HG03354 (cell line): ENCODE measurements around the gene PANK1.
A peak's percentile ranks its signal among the peaks of the same experiment; 100 is the strongest.

Experiments
- ATAC-seq: cut with Tn5 transposase; IDR thresholded peaks from one replicate; pipeline ENCODE4 v1.9.1; 2021; ENCODE audit warnings: mild to moderate bottlenecking; ENCODE audit not compliant: unreplicated experiment, poor library complexity, severe bottlenecking

PANK1 gene

DNA sequence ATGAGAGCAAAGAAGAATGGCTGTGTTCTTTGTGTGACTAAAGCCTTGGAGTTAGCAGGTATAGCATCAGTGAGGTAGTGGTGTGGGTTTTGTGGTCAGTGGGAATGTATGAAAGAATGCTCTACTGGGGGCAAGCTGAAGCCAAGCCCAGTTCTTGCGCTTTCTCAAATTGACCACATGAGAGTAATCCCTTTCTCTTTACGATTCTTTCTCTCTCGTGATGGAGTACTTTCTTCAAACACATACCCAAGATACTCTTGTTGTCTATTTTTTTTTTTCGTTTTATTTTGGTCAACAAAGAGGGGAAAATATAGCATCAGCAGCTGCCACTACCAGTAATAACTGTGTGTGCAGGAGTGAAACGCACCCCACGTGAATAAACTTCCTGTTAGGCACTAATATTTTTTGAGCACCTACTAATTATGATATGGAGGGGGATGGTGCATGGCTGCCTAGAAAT lies 8.4 kb upstream of the PANK1 start:
- ATAC-seq, result peak; percentile 64

DNA sequence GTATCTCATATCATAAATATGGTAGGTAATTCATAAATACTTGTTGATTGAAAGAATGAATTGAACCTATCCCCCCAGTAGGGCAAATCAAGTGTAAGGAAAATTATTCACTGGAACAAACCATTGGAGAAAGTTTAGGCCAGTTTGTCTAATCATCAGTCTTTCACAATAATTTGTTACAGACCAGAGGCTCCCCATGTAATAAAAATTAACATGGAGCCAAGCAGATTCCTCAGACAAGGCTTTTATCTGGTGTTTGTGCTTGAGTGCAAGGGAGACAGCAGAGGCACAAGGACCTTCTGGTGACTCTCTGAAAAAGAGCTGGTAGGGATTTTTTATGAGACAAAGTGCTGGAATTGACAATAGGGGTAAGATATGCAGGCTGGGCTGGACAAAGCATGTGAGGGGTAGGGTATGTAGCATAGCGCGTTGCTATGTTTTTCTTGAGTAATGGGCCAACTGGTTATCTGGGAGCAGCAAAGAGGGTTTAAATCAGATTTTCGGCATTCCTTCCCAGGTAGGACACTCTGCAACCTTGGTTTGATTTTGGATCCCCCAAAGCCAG lies 7.8 kb upstream of the PANK1 start:
- no peak for ATAC-seq

DNA sequence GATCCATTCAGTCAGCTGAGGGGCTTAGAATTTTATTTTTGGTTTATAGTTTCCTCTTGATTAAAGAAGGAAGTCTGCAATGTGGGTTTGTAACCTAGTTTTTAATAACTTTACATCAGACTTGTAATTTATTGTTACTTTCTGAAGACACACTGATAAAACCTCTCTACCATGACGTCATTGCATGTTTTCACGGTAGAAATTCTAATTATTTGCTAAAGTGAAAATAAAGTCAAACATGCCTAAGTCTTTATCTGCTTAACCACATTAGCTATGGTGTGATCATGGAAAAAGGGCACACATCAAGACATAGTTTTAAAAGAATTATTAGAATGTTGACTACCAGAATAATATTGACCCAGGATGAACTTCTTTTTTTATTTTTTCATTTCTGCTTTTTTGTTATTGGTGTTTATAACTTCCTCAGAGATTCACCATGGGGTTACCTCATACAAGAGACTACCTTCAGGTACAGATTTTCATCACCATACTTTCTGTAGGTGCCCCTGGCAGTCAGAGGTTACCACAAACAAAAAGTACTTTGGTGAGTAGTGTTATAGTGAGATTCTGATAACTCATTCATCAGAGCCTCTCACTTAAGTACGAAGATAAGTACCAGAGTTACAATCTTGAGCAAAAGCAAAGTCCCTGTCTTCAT lies 7.0 kb upstream of the PANK1 start:
- ATAC-seq, result peak; percentile 66

DNA sequence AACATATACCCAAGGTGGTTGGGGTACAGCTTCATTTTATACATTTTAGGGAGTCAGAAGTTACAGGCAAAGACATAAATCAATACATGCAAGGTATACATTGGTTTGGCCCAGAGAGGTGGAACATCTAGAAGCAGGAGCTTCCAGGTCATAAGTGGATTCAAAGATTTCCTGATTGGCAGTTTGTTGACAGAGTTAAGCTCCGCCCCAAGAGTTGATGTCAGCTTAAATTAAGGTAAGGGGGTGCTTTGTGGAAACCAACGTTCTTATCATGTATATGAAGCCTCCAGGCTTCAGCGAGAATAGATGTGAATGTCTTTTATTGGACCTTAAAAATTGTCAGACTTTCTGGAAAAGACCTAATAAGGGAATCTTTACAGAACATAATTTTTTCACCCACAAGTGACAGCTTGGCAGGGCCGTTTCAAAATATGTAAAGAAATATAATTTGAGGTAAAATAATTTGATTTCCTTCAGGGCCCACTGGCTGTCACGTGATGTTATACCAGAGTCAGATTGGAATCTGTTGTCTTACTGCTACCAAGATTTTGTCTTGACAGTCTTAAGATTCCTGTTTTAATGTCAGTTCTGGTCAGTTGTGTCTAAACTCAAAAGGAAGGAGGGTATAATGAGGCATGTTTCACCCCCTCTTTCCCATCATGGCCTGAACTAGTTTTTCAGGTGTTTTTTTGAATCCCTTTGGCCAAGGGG lies 6.3 kb upstream of the PANK1 start:
- ATAC-seq, result no peak

DNA sequence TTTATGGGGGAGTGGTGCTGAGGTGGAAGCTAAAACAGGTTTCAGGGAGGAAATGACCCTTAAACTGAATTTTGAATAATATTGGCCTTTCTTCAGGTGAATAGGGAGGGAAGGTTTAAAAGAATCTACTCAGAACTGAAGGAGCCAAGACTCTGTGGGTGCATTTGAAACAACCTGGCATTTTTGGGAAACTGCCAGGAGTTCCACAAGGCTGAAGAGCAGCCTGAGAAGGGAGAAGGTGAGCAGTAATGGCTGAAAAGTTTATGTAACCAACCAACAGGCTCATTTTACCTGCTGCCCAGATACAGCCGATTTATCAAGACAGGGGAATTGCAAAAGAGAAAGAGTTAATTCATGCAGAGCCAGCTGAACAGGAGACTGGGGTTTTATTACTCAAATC lies 4.0 kb upstream of the PANK1 start:
- no peak for ATAC-seq

DNA sequence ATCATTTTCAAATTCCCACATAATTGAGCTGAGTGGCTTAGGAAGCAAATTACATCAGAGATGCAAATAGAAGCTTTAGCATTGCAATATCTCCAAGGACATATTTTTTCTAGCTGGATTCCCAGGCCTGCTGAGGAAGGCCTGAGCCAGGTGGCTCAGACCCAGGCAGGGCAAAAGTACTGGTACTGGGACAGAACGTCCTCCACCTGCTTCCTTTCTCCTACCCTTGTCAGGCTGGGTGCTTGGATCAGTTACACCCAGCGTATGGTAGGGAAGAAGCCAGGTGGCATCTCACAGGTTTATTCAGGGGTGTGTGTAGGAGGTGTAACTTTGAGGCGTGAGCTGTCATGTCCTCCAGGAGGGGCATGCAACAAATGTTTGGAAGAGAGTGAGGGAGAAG lies 3.0 kb upstream of the PANK1 start:
- no peak for ATAC-seq

DNA sequence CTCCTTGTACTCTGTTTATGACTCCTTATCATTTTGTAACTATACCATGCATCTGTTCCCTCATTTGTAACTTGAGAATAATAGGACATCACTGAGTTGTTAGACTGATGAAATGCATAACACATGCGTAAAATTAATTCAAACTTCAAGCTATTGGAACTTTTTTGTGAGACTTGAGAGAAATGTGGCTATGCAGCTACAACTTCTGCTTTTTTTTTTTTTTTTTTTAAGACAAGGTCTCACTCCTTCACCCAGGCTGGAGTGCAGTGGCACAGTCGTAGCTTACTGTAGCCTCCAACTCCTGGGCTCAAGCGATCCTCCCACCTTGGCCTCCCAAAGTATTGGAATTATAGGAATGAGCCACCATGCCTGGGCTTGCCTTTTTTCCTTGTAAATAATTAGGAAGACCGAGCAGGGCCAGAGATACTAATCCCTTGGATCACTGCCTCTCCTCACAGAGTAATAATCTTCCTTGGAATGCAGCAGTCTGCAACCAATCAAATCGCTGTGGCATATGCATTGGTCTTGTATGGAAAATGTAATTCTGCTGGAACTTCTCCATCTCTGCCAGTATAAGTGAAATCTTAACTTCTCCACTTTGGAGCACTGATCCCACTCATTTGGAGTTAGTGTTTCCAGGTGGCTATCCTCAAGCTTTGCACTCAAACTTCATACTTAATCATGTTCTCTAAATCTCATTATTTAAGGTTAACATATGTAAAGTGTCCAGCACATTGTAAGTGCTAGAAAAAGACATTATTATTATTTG lies 2.0 kb upstream of the PANK1 start:
- ATAC-seq, result no peak

DNA sequence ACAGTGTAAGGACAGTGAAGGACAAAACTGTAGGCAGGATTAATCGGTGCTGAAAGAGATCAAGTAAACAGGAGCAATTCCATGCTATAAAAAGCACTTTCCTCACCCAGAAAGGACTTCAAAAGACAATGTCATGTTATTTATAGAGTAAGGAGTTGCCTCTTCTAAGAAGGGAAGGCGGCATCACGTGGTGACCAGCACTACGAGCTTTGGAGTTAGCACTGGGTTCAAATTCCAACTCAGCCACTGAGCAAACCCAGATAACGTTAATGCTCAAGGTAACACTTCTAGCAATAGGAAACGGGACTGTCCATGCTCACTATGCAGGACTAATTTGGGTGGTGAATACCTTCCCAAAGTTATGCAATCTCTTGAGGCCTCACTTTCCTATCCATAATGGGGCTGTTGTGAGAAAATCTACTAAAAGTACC lies 715 bp upstream of the PANK1 start:
- ATAC-seq, result no peak

DNA sequence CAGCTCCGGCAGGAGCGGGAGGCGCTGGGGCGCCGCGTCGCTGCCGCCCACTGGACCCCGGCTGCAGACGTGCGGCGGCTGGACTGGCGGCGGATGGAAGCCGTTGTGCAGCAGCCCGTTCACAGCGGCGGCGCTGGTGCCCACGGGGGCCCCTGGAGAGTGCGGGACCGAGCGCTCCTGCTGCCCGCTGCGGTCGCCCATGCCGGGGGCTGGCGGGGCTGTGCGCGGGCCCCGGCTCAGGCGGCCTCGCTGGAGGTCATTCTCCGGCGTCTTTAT lies 413 bp downstream of the PANK1 start:
- ATAC-seq, result peak; percentile 42

DNA sequence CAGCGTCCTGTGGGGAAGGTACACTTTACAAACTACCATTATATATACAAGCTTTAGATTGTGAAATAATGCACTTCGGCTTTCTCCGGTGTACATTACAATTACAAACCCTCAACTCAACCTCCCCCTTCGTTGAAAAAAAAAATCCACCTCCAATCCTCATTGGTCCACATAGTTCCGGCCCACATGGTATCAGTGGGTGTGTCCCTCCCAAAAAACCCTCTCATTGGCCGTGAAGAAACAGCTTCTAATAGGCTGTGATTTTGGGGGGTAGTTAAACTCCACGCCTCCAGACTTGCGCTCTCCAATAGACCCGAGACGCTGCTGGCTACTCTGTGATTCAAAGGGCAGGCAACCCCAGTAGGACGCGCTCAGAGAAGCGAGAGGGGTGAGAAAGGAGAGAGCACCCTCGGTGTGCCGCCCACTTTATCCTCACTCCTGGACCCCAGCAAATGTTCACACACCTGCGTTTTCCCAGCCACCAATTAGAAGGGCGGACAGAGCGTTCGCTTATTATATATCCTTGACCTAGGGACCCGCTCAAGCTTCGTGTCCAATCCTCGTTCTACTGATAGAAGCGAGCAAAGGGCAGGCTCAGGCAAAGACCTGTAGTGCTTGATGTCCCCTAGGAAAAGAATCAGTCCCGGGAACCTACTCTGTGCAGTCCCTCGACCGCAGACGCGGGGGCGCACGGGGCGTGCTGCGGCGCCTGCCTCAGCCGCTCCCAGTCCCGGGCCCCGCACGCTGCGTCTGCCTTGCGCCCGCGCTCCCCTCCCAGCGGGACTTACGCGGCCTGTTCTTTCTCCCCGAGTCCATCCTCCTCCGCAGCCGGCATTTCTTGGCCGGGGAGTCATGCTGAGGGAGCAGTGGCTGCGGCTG lies 991 bp downstream of the PANK1 start:
- ATAC-seq, result peak; percentile 94

DNA sequence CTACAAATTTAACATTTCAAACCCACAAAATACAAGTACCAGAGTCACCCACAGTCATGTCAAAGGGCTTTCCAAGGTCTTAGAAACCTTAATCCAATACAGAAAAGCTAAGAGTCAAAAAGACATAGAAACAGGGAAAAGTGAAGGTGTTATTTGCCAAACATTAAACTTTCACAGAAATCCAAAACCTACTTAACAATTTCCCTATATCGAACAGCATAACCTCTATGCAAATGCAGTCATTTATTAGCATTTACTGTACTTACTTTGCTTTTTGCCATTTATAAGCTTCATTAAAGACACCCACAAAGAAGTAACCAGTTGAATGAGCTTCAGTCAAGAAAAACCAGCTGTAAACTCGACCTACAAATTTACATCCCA lies 1.6 kb downstream of the PANK1 start:
- ATAC-seq, result no peak

DNA sequence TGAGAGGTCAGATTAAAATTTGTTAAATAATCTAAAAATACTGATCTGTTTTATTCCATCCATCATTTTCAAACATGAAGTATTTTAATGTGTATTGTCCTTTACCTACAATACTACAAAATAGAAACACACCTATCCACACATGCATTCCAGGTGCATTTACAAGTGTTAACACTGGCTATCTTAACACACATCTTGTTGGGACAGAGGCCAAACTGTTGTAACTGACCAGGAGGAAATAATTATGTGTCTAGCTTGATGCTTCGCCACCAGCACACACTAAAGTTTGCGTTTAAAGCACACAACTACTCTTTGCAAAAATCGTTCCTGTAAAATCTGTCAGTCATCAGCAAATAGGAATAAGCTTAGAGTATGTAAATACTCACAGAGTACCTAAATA lies 2.8 kb downstream of the PANK1 start:
- ATAC-seq, result no peak

DNA sequence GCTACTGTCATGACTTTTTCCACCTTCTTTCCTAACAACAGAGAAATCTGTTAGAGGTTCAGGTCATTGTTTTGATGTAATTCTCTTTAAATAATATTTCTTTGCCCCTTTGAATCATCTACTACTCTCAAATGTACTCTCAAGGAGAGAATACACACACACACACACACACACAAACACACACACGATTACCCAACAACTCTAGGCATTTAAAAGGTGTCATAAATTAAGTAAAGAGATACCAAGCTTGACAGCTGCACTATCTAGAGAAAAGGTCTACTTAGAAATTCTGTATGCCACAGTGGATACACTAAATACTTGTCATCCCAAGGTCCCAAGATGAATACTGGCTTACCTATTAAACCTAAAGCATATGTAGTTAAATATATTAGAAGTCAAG lies 4.8 kb downstream of the PANK1 start:
- ATAC-seq, result no peak

DNA sequence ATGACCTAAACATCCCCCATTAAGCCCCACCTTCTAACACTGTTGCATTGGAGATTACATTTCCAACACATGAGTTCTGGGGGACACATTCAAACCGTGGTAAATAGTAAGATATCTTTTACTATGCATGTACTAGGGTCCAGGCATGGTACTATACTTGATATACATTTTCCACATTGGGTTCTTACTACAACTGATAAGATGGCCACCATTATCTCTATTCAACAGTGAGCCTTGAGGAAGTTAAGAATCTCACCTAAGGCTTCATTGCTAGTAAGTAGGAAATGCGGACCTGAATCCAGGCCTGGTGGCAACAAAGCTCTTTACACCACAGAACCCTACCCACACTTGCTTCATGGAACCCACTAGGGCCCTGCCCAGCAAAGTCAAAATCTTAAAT lies 5.7 kb downstream of the PANK1 start:
- ATAC-seq, result no peak

DNA sequence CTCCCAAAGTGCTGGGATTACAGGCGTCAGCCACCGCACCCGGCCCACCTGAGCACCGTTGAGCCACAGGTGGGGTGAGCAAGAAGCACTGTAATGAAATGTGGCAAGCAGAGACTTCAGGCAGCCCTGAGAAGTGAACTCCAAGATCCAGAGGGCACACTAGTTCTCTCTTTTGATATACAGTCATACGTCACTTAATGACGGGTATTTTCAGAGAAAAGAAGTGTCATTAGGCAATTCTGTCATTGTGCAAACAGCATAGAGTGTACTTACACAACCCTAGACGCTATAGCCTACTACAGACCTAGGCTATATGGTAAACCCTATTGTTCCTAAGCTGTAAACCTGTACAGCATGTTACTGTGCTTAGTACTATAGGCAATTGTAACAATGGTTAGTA lies 7.9 kb downstream of the PANK1 start:
- no peak for ATAC-seq

DNA sequence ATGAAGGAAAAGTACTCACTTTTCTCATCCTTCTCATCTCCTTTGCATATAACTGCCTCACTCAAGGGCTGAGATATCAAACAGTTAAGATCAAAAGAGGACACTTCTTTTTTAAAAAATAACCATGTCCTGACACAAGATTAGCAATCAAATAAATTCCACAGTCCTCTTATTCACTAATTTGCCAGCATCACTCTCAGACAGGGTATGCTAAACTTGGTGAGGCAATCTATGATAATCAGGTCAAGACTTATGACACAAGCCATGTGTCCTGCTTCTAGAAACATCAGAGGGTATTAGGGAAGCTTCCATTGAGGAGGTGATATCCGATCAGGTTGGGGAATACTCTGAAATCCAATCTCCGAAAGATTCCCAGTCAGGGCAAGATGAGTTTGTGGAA lies 10.4 kb downstream of the PANK1 start:
- ATAC-seq, result no peak

DNA sequence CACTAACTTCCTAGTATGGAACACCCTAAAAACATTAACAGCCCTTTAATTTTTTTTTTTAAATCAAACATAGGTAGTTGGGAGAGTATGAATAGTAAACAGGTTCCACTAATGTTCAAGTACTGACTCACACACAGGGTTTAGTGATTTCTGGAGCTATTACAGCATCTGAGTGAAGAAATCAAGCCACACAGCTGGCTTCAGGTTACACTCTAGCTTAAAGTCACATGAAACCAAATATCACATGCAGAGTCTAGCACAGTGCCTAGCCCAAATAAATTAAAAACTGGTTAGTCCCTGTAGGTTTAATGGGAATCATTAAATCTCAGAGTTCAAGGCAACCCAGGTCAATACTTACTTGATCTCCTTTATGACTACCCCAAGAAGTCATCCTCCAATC lies 11.6 kb downstream of the PANK1 start:
- no peak for ATAC-seq

DNA sequence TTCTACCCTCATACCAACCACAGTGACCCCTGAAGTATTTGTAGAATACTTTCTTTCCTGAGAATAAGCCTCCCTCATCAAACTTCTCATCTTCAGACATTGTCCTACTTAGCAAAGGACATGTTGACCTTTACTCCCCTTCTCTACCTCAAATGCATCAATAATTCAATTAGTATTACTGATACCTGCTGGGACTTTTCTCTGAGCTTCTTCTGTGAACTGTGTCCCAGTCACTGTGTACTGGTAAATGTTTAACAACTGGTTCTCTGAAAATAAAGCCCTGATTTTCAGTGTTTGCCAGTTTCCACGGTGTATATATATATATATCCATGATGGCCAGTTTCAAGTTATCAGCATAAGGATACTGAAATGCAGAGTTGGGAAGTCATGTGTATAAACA lies 12.2 kb downstream of the PANK1 start:
- ATAC-seq, result no peak

DNA sequence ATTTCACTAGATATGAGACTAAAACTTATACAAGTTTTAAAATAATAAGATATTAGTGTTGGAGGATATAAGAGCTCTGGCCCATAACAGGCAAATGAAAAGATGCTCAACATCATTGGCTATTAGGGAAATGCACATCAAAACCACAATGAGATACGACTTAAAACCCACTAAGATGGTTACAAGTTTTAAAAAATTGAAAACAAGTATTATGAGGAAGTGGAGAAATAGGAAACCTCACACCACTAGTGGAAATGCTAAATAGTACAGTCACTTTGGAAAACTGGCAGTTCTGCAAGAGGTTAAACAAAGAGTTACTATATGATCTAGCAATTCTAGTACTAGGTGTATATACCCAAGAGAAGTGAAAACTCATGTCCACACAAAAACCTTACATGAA lies 17.2 kb downstream of the PANK1 start:
- no peak for ATAC-seq
